ENCODE results near the gene MINDY4. TPM values are rescaled to one million over a fixed set of nuclear protein-coding genes. Genes with fewer than 3 reads are reported as not detected.

The MINDY4 gene
- total RNA-seq, 2 experiments from 2014 or later, result 1.3 to 1.7 TPM

DNA sequence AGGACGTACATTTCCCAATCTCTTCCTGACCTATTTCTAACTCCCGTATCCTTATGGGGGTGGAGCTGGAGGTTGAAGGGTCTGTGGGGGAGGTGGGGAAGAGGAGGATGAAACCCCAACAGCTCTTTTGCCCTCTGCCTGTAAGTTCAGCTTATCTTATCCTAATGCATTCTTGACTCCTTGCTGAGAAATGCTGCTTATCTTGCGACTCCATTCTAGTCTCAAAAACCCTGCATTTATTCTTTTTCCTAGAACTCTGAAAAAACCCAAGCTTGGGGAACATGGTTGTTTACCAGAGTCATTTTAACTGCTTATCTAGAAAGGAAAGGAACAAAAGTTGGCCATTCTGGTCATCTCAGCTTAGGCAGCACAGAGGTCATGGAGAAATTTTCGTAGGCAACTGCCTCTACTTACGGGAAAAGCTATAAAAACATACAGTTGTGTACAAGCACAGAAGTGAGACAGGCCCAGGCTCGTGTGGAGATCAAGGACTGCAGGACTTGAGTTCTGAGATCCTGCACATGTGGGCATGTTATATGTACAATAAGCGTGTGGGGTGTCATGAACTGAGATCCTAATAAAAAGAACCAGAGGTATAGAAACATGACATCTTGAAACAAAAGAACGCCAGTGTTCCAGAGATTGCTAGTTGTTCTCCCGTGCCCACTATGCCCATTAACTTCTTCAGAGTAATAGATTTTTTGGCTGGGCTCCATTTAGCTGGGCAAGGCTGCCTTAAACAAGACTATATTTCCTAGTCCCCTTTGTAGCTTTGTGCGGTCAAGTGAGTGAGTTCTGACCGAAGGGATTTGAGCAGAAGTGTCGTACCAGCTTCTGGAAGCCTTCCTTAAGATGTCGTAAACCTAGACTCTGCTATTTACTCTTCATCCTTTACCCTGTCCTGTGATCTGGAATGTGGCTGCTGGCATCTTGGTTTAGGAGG is 9.7 kb upstream of the MINDY4 start:
- ChIA-PET POLR2A (no interaction called here), CTCF (interaction anchor here (1.4 to 3.2 kb wide), 2 partner anchors 14 to 22 kb away, joined by 4 to 10 read pairs; no protein-coding TSS in a partner anchor)
- no peaks in the 10 kb centered on the region for H3K9me3 Mint-ChIP-seq
- no peaks in the 10 kb centered on the region for H3K36me3 Mint-ChIP-seq (ENCODE audit: low read depth)
- H3K27me3 Mint-ChIP-seq, result peaks cover 6% of the 10 kb centered on the region
- no peaks in the 10 kb centered on the region for H3K4me1 Mint-ChIP-seq (ENCODE audit: low read depth)
- DNase-seq (no peak), ATAC-seq (no peak)
- no peak overlapping the region for H3K27ac Mint-ChIP-seq
- TF ChIP-seq, protein P1, sequence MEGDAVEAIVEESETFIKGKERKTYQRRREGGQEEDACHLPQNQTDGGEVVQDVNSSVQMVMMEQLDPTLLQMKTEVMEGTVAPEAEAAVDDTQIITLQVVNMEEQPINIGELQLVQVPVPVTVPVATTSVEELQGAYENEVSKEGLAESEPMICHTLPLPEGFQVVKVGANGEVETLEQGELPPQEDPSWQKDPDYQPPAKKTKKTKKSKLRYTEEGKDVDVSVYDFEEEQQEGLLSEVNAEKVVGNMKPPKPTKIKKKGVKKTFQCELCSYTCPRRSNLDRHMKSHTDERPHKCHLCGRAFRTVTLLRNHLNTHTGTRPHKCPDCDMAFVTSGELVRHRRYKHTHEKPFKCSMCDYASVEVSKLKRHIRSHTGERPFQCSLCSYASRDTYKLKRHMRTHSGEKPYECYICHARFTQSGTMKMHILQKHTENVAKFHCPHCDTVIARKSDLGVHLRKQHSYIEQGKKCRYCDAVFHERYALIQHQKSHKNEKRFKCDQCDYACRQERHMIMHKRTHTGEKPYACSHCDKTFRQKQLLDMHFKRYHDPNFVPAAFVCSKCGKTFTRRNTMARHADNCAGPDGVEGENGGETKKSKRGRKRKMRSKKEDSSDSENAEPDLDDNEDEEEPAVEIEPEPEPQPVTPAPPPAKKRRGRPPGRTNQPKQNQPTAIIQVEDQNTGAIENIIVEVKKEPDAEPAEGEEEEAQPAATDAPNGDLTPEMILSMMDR (IDR thresholded peaks at IDR 0.05), result no peak
- intact Hi-C loops (cut with micrococcal nuclease), result no loop called here
- H3K4me3 Mint-ChIP-seq, result no peak overlapping the region

DNA sequence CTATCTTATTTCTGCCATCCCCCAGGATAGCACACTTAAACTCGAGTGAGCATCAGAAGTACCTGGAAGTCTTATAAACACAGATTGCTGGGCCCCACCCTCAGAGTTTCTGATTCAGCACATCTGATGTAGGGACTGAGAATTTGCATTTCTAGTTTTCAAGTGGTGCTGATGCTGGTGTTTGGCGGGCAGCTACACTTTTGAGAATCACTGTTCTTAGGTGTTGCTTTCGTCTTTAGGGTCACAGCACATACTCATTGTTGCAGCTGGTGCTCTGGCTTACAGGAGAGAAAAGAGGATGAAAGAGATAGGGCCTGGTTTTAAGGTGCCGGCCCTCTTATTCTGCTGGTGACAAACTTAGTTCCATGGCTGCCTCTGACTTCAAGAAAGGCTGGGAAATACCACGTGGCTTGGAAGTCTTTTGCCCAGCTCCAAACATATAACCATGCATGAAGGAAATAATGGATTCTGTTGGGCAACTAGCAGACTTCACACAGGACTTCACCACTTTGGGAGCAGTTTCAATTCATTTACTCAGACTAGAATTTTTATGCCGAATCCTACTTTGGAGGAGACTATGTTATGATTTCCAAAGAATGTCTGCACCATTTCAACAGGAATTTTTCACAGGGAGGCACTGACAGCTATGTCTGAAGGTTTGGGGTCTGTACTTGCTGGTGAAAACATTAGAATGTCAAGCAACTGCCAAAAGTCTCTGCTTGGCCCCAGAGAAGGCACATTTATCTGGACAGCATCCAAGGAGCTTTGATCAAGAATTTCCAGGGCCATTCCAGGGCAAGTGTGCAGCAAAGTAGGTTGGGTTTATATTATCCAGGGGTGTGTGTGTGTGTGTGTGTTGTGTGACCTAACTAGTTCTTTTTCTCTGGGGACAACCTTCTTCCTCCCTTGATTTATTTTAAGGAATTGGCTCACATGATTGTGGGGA is 6.9 kb upstream of the MINDY4 start:
- intact Hi-C loops (cut with micrococcal nuclease), result no loop called here
- Mint-ChIP-seq H3K27me3 (peaks cover 3% of the 10 kb centered on the region), H3K4me1 (ENCODE audit: low read depth) (no peaks in the 10 kb centered on the region), H3K4me3 (no peak overlapping the region), H3K36me3 (ENCODE audit: low read depth) (no peaks in the 10 kb centered on the region), H3K27ac (no peak overlapping the region), H3K9me3 (no peaks in the 10 kb centered on the region)
- ChIA-PET CTCF (interaction anchor here (1.9 to 3.2 kb wide), 3 partner anchors 9 to 24 kb away, joined by 3 to 11 read pairs (median 10); no protein-coding TSS in a partner anchor), POLR2A (interaction anchor here (1.1 kb wide), 1 partner anchor 310 kb away, joined by 3 read pairs; no protein-coding TSS in a partner anchor)
- DNase-seq (no peak), ATAC-seq (no peak)
- TF ChIP-seq, protein P1 (IDR thresholded peaks at IDR 0.05), result no peak

DNA sequence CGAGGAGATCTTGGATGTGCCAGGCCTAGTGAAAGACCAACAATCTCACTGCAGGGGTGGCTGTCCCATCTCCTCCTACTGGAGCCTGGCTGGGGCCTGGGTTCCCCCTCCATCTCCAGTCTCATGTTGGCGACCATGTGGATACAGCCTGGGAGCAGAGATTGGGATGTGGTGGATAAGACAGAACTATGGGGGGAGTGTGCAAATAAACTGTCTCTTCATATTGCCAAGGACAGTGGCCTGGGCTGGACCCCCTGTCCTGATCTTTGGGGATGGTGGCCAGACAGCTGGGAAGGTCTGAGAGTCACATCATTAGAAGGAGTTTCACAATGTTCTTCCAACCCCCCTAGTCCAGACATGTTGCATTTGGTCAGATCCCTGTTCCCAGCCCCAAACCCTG is 5.8 kb upstream of the MINDY4 start:
- H3K27me3 Mint-ChIP-seq, result no peaks in the 10 kb centered on the region
- no peak overlapping the region for H3K27ac Mint-ChIP-seq
- DNase-seq (no peak), ATAC-seq (no peak)
- H3K9me3 Mint-ChIP-seq, result no peaks in the 10 kb centered on the region
- H3K4me3 Mint-ChIP-seq, result no peak overlapping the region
- ChIA-PET POLR2A (no interaction called here), CTCF (interaction anchor here (1.9 to 2.7 kb wide), 2 partner anchors 8 to 25 kb away, joined by 3 to 11 read pairs; no protein-coding TSS in a partner anchor)
- H3K36me3 Mint-ChIP-seq (ENCODE audit: low read depth), result no peaks in the 10 kb centered on the region
- intact Hi-C loops (cut with micrococcal nuclease), result no loop called here
- no peaks in the 10 kb centered on the region for H3K4me1 Mint-ChIP-seq (ENCODE audit: low read depth)
- TF ChIP-seq, protein P1 (IDR thresholded peaks at IDR 0.05), result no peak

DNA sequence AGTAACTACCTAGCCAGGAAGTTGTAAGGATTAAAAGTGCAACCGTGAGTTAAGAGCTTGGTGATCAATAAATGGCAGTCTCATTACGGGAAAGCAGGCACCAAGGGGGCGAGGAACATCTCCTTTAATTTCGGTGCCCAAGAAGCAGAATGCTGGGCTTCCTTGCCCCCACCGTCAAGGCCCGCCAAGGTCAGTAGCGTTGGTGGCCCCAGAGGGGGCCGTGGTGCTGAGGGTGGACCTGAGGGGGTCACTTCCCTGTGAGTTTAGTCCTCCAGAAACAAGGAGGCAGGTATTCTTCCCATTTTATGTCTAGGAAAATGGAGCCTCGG is 408 bp upstream of the MINDY4 start:
- Mint-ChIP-seq H3K27me3 (no peaks in the 10 kb centered on the region), H3K4me1 (ENCODE audit: low read depth) (peaks cover 3% of the 10 kb centered on the region), H3K9me3 (no peaks in the 10 kb centered on the region), H3K4me3 (peak overlapping the region; percentile 67), H3K36me3 (ENCODE audit: low read depth) (no peaks in the 10 kb centered on the region), H3K27ac (no peak overlapping the region)
- CTCF ChIA-PET, result interaction anchor here (1.0 kb wide), 1 partner anchor 31 kb away, joined by 3 read pairs; no protein-coding TSS in a partner anchor
- ATAC-seq (no peak), DNase-seq (no peak)
- intact Hi-C loops (cut with micrococcal nuclease), result no loop called here
- TF ChIP-seq, protein P1 (IDR thresholded peaks at IDR 0.05), result no peak
- POLR2A ChIA-PET, result interaction anchor here (1.8 kb wide), 1 partner anchor 9 kb away, joined by 4 read pairs; no protein-coding TSS in a partner anchor
